Endothelial cell of umbilical vein (primary cell): Measurements from ENCODE around the gene NAMPT. TPM values are rescaled to one million over a fixed set of nuclear protein-coding genes. Genes with fewer than 3 reads are reported as not detected.
A peak's percentile ranks its signal among the peaks of the same experiment; 100 is the strongest.

Experiments
- BruUV-seq: library from RNA; stranded (reverse); fragments of 400-500 nt; replicated peaks from 2 replicates; lab custom pipeline; 2021; lab: Mats Ljungman, UMichigan
- CTCF ChIA-PET: fragments of 300-600, 350-600 bp; sonication (Branson Sonifier 250); formaldehyde crosslinking; loops from one replicate; lab custom pipeline; 2021; ENCODE audit warnings: antibody characterized with exemption, inconsistent platforms; lab: Charles Lee
- POLR2A ChIA-PET: fragments of 300-600, 350-600 bp; sonication (Branson Sonifier 250); formaldehyde crosslinking; loops from one replicate; lab custom pipeline; 2021; ENCODE audit warnings: antibody characterized with exemption, inconsistent platforms; lab: Charles Lee
- DNase-seq: peaks from one replicate; pipeline ENCODE4 v3.0.0-alpha.2; 2011; ENCODE audit warnings: low read depth, low spot score
- FAIRE-seq: peaks from 2 replicates; lab custom pipeline; 2011; peaks lifted over from hg19 to GRCh38; lab: Jason Lieb, UNC
- H2AFZ ChIP-seq: 2 replicates; pipeline ENCODE4 v1.6.0; 2012; ENCODE audit warnings: low read depth, low read length, control low read depth, inconsistent platforms
- H3K27ac ChIP-seq: 2 replicates; pipeline ENCODE4 v1.5.1; 2011; ENCODE audit warnings: low read depth, mild to moderate bottlenecking, control low read depth, low read length, moderate library complexity; ENCODE audit not compliant: insufficient read depth
- H3K27me3 ChIP-seq, 2 experiments: 2 replicates each; pipeline versions ENCODE4 v1.6.0 to v1.6.1; 2011; ENCODE audit warnings: low read length in 2 of 2, mixed read lengths in 1 of 2; ENCODE audit not compliant: control insufficient read depth in 2 of 2, insufficient read depth in 2 of 2
- H3K36me3 ChIP-seq, 2 experiments: 2 replicates in 1 of 2; 3 replicates in 1 of 2; pipeline ENCODE4 v1.5.1; 2011; ENCODE audit warnings: low read length in 2 of 2, mild to moderate bottlenecking in 1 of 2, moderate library complexity in 1 of 2; ENCODE audit not compliant: control insufficient read depth in 2 of 2, insufficient read depth in 2 of 2; ENCODE audit errors: extremely low read depth in 1 of 2
- H3K4me1 ChIP-seq: 3 replicates; pipeline ENCODE4 v1.5.1; 2011; ENCODE audit warnings: mild to moderate bottlenecking, low read length; ENCODE audit not compliant: control insufficient read depth, insufficient read depth; ENCODE audit errors: extremely low read depth
- H3K4me2 ChIP-seq: 2 replicates; pipeline ENCODE4 v1.6.1; 2011; ENCODE audit warnings: low read length, control low read depth, mixed read lengths; ENCODE audit not compliant: insufficient read depth
- H3K4me3 ChIP-seq, 3 experiments: fragments of 200-600 bp in 1 of 3; sonication (generic), shearing (Covaris generic) in 1 of 3; replicated peaks in 1 of 3; 2 replicates each; pipeline ENCODE4 v1.5.1; 2011 to 2016; ENCODE audit warnings: control low read depth in 3 of 3, low read length in 3 of 3, mild to moderate bottlenecking in 2 of 3, inconsistent platforms in 1 of 3, low read depth in 1 of 3, moderate library complexity in 1 of 3; ENCODE audit not compliant: insufficient read depth in 1 of 3
- H3K79me2 ChIP-seq: 2 replicates; pipeline ENCODE4 v1.6.0; 2012; ENCODE audit warnings: low read length, inconsistent platforms; ENCODE audit not compliant: control insufficient read depth, insufficient read depth
- H3K9ac ChIP-seq: replicated peaks from 2 replicates; pipeline ENCODE3; 2011; ENCODE audit warnings: low read length, control low read depth; ENCODE audit not compliant: insufficient read depth; ENCODE audit errors: extremely low read depth
- H3K9me1 ChIP-seq: replicated peaks from 3 replicates; pipeline ENCODE4 v1.6.0; 2011; ENCODE audit warnings: mild to moderate bottlenecking, low read length; ENCODE audit not compliant: control insufficient read depth, insufficient read depth; ENCODE audit errors: extremely low read depth
- H3K9me3 ChIP-seq: replicated peaks from 2 replicates; pipeline ENCODE4 v1.5.1; 2012; ENCODE audit warnings: low read length, inconsistent platforms; ENCODE audit not compliant: control insufficient read depth, insufficient read depth
- H4K20me1 ChIP-seq: replicated peaks from 2 replicates; pipeline ENCODE3; 2011; ENCODE audit warnings: mild to moderate bottlenecking, low read length; ENCODE audit not compliant: control insufficient read depth, insufficient read depth; ENCODE audit errors: extremely low read depth
- FOS ChIP-seq: IDR thresholded peaks from 2 replicates; pipeline ENCODE4 v1.6.1; 2011; ENCODE audit warnings: mild to moderate bottlenecking, low read length, moderate library complexity, borderline replicate concordance; ENCODE audit not compliant: insufficient read depth
- JUN ChIP-seq: IDR thresholded peaks from 2 replicates; pipeline ENCODE4 v1.6.1; 2011; ENCODE audit warnings: borderline replicate concordance, low read depth; ENCODE audit not compliant: insufficient read length, insufficient read depth
- MAX ChIP-seq: IDR thresholded peaks from 2 replicates; pipeline ENCODE4 v1.6.1; 2011; ENCODE audit not compliant: insufficient read depth, insufficient read length
- MYC ChIP-seq: IDR thresholded peaks from one replicate; pipeline ENCODE4 v1.6.1; 2011; ENCODE audit warnings: mild to moderate bottlenecking, low read depth, low read length
- POLR2A ChIP-seq: IDR thresholded peaks from 2 replicates; pipeline ENCODE4 v1.6.1; 2012; ENCODE audit warnings: low read depth, mild to moderate bottlenecking, control low read depth, low read length
- POLR2AphosphoS5 ChIP-seq: IDR thresholded peaks from 2 replicates; pipeline ENCODE4 v1.6.1; 2012; ENCODE audit warnings: low read depth, mild to moderate bottlenecking, control low read depth, low read length, moderate library complexity; ENCODE audit not compliant: insufficient read depth
- dilution Hi-C: fragments of 300-500 bp; cut with MboI; formaldehyde crosslinking; loops from one replicate; pipeline ENCODE4 v1.15.0; 2019; ENCODE audit warnings: low sequenced_read_pairs; ENCODE audit not compliant: extremely low pct_ligation_motif_present
- intact Hi-C: fragments of 100-400 bp; cut with micrococcal nuclease; formaldehyde crosslinking; loops from one replicate; pipeline ENCODE4 v1.10.0; 2022
- polyA plus RNA-seq, 4 experiments: library from polyadenylated mRNA; depleted of rRNA in 3 of 4; stranded (reverse) in 3 of 4; unstranded in 1 of 4; fragments of >200 nt; gene quantifications; 2 replicates each; pipeline versions ENCODE4 v1.2.1 to v1.2.3, GENCODE V29; 2011 to 2012; ENCODE audit warnings: missing spikeins in 1 of 4
- total RNA-seq: library from RNA; stranded (reverse); gene quantifications from 2 replicates; pipeline ENCODE4 v1.2.3, GENCODE V29; 2021

The NAMPT gene
- total and polyA plus RNA-seq, 2 donors (not counting 3 experiments of a cell fraction or from before 2014, with no cell fraction given): 17.5 to 133 TPM

GRCh38 chr7:106312906-106313305, 28.1 kb upstream of the NAMPT start:
- ChIA-PET CTCF (interaction anchor here (1.7 kb wide), 1 partner anchor 150 kb away, joined by 7 read pairs; no protein-coding TSS in a partner anchor), POLR2A (no interaction called here)
- TF ChIP-seq FOS (no peak), JUN (no peak), MAX (no peak), MYC (no peak)
- Histone ChIP-seq H3K4me3 (no peak overlapping the region), H4K20me1 (no peaks in the 10 kb centered on the region), H3K36me3 (no peaks in the 10 kb centered on the region), H3K79me2 (no peaks in the 10 kb centered on the region), H3K9ac (peak overlapping the region; percentile 3), H3K9me1 (no peaks in the 10 kb centered on the region), H3K4me2 (peak overlapping the region; percentile 79), H3K27me3 (no peaks in the 10 kb centered on the region), H3K9me3 (no peaks in the 10 kb centered on the region), H3K4me1 (peaks cover 15% of the 10 kb centered on the region), H3K27ac (peak overlapping the region; percentile 87), H2AFZ (peak overlapping the region; percentile 83)
- no TSS peak for BruUV-seq
- intact Hi-C loops (no loop called here), dilution Hi-C loops (no loop called here)
- FAIRE-seq (peak; percentile 48), DNase-seq (no peak)

GRCh38 chr7:106312099-106312871, 27.5 kb upstream of the NAMPT start:
- Histone ChIP-seq H3K4me1 (peaks cover 15% of the 10 kb centered on the region), H3K9me1 (no peaks in the 10 kb centered on the region), H2AFZ (no peak overlapping the region), H3K4me2 (no peak overlapping the region), H3K9ac (no peak overlapping the region), H3K9me3 (no peaks in the 10 kb centered on the region), H3K27me3 (no peaks in the 10 kb centered on the region), H3K27ac (no peak overlapping the region), H4K20me1 (no peaks in the 10 kb centered on the region), H3K4me3 (no peak overlapping the region), H3K36me3 (no peaks in the 10 kb centered on the region), H3K79me2 (no peaks in the 10 kb centered on the region)
- intact Hi-C loops (no loop called here), dilution Hi-C loops (no loop called here)
- TF ChIP-seq JUN: no peak
- TF ChIP-seq POLR2AphosphoS5: no peak
- no peak for TF ChIP-seq POLR2A
- DNase-seq: no peak
- no peak for FAIRE-seq
- CTCF ChIA-PET: no interaction called here
- POLR2A ChIA-PET: no interaction called here
- BruUV-seq: no TSS peak
